CD4-positive, alpha-beta T cell (primary cell): ENCODE results near the gene TOP3B. TPM values are rescaled to one million over a fixed set of nuclear protein-coding genes. Genes with fewer than 3 reads are reported as not detected.
A peak's percentile ranks its signal among the peaks of the same experiment; 100 is the strongest.

Source experiments
- ATAC-seq: fragments of 200-7000 bp; cut with Tn5 transposase; one replicate; pipeline ENCODE4 v1.10.0; 2022; ENCODE audit warnings: mild to moderate bottlenecking; ENCODE audit not compliant: poor library complexity
- CTCF ChIA-PET: fragments of 350-600 bp; sonication (Branson Sonifier 250); formaldehyde crosslinking; loops from one replicate; lab custom pipeline; 2021; ENCODE audit warnings: antibody characterized with exemption, inconsistent platforms; lab: Charles Lee
- POLR2A ChIA-PET: fragments of 350-600 bp; sonication (Branson Sonifier 250); formaldehyde crosslinking; loops from one replicate; lab custom pipeline; 2021; ENCODE audit warnings: antibody characterized with exemption, inconsistent platforms; lab: Charles Lee
- DNase-seq, 14 experiments: peaks; one replicate each; pipeline ENCODE4 v3.0.0-alpha.2; 2013 to 2020; ENCODE audit warnings: mixed read lengths in 2 of 14
- H3K27ac ChIP-seq, 2 donors: one replicate each; pipeline versions ENCODE4 v1.5.1 to v1.7.0; 2013; ENCODE audit warnings: low read length in 2 of 2, low read depth in 1 of 2, mild to moderate bottlenecking in 1 of 2
- H3K27me3 ChIP-seq, 2 experiments: 1 replicate in 1 of 2; 2 replicates in 1 of 2; pipeline versions ENCODE4 v1.6.1 to v1.7.0; 2013; ENCODE audit warnings: low read length in 2 of 2, control low read depth in 1 of 2, mild to moderate bottlenecking in 1 of 2, moderate library complexity in 1 of 2; ENCODE audit not compliant: insufficient read depth in 2 of 2, control insufficient read depth in 1 of 2
- H3K36me3 ChIP-seq: one replicate; pipeline ENCODE4 v1.6.1; 2013; ENCODE audit warnings: low read length, control low read depth; ENCODE audit not compliant: insufficient read depth
- H3K4me1 ChIP-seq: one replicate; pipeline ENCODE4 v1.6.1; 2013; ENCODE audit warnings: low read length, control low read depth; ENCODE audit not compliant: insufficient read depth
- H3K4me3 ChIP-seq: one replicate; pipeline ENCODE4 v1.5.1; 2013; ENCODE audit warnings: mild to moderate bottlenecking, low read length, moderate library complexity
- H3K9me3 ChIP-seq, 2 experiments: 1 replicate in 1 of 2; 2 replicates in 1 of 2; pipeline versions ENCODE4 v1.6.1 to v1.7.0; 2013; ENCODE audit warnings: low read length in 2 of 2, mild to moderate bottlenecking in 2 of 2, control low read depth in 1 of 2, moderate library complexity in 1 of 2; ENCODE audit not compliant: control insufficient read depth in 1 of 2, insufficient read depth in 1 of 2
- H3K27ac Mint-ChIP-seq: one replicate; pipeline ENCODE4 v1.8.0; 2020; ENCODE audit warnings: mixed read lengths
- H3K27me3 Mint-ChIP-seq: one replicate; pipeline ENCODE4 v1.8.0; 2021; ENCODE audit warnings: mixed read lengths
- H3K36me3 Mint-ChIP-seq: one replicate; pipeline ENCODE4 v1.8.0; 2021; ENCODE audit warnings: low read depth, mixed read lengths
- H3K4me1 Mint-ChIP-seq: one replicate; pipeline ENCODE4 v1.8.0; 2021; ENCODE audit warnings: low read depth, mixed read lengths
- H3K4me3 Mint-ChIP-seq: one replicate; pipeline ENCODE4 v1.8.0; 2020; ENCODE audit warnings: mild to moderate bottlenecking, mixed read lengths
- H3K9me3 Mint-ChIP-seq: one replicate; pipeline ENCODE4 v1.8.0; 2020; ENCODE audit warnings: mixed read lengths
- CTCF ChIP-seq: fragments of 200-600 bp; IDR thresholded peaks from one replicate; pipeline ENCODE4 v1.8.0; 2022; ENCODE audit warnings: antibody characterized with exemption, mild to moderate bottlenecking
- intact Hi-C, 2 experiments: fragments of 100-400 bp; cut with DNase I in 1 of 2; cut with micrococcal nuclease in 1 of 2; formaldehyde crosslinking; loops; one replicate each; pipeline versions ENCODE4 v1.15.1 to v1.9.0; 2023 to 2025; cut with DNase I, micrococcal nuclease
- total RNA-seq, 174 experiments: library from RNA in 2 of 174; stranded (reverse) in 2 of 174; gene quantifications; one replicate each; pipeline ENCODE4 v1.2.3 and lab custom pipeline; 2021 to 2026

TOP3B gene
- total RNA-seq, 2 experiments from 2014 or later: 60.2 to 62.8 TPM

- Mint-ChIP-seq H3K27ac (peak overlapping the region; percentile 79), H3K4me3 (peak overlapping the region; percentile 51), H3K9me3 (no peaks in the 10 kb centered on the region), H3K4me1 (peaks cover 37% of the 10 kb centered on the region), H3K36me3 (peaks cover 32% of the 10 kb centered on the region), H3K27me3 (no peaks in the 10 kb centered on the region)
- ChIA-PET POLR2A (interaction anchor here (3.6 kb wide), 1 partner anchor 14 kb away, joined by 26 read pairs; the partner anchor contains the start of gene PPM1F), CTCF (interaction anchor here (0.5 to 8.0 kb wide), 3 partner anchors 12 to 154 kb away, joined by 3 to 117 read pairs (median 4); partner anchors contain the start of gene PPM1F)
- no peak for TF ChIP-seq CTCF
- H3K36me3 ChIP-seq: peaks cover 4% of the 10 kb centered on the region
- no peak for ATAC-seq
- H3K27me3 ChIP-seq: no peaks in the 10 kb centered on the region
- H3K9me3 ChIP-seq: no peaks in the 10 kb centered on the region
- no peak overlapping the region for H3K4me3 ChIP-seq
- peak overlapping the region in 1 of 2 donors; percentile 23 for H3K27ac ChIP-seq
- peak in 2 of 14 experiments; percentile 66 to 70 for DNase-seq
- H3K4me1 ChIP-seq: peaks cover 55% of the 10 kb centered on the region
- intact Hi-C loops: loop anchor here in 1 of 2 experiments (2.0 kb wide), 1 partner anchor 13 kb away; the partner anchor contains the start of gene PPM1F
Observed at GRCh38 chr22:21939461-21939913, 43.1 kb downstream of the TOP3B start.

GRCh38 chr22:21938906-21939305 lies 43.7 kb downstream of the TOP3B start:
- Mint-ChIP-seq H3K4me1 (peaks cover 37% of the 10 kb centered on the region), H3K27me3 (no peaks in the 10 kb centered on the region), H3K36me3 (peaks cover 29% of the 10 kb centered on the region), H3K9me3 (no peaks in the 10 kb centered on the region), H3K4me3 (peak overlapping the region; percentile 78), H3K27ac (peak overlapping the region; percentile 79)
- DNase-seq (no peak), ATAC-seq (no peak)
- Histone ChIP-seq H3K27ac (peak overlapping the region in 1 of 2 donors; percentile 23), H3K9me3 (no peaks in the 10 kb centered on the region), H3K4me1 (peaks cover 55% of the 10 kb centered on the region), H3K4me3 (no peak overlapping the region), H3K36me3 (peaks cover 8% of the 10 kb centered on the region), H3K27me3 (no peaks in the 10 kb centered on the region)
- ChIA-PET POLR2A (interaction anchor here (3.6 kb wide), 1 partner anchor 14 kb away, joined by 26 read pairs; the partner anchor contains the start of gene PPM1F), CTCF (interaction anchor here (0.8 to 8.0 kb wide), 4 partner anchors 9 to 171 kb away, joined by 3 to 117 read pairs (median 5); partner anchors contain the start of genes PPM1F and TOP3B)
- intact Hi-C loops: loop anchor here (1.0 to 2.0 kb wide), 3 partner anchors 13 to 226 kb away; partner anchors contain the start of gene PPM1F (in 2 of the 2)
- TF ChIP-seq CTCF: no peak

GRCh38 chr22:21938071-21938822 lies 44.3 kb downstream of the TOP3B start:
- Histone ChIP-seq H3K9me3 (no peaks in the 10 kb centered on the region), H3K27ac (peak overlapping the region; percentile 42 to 55), H3K27me3 (no peaks in the 10 kb centered on the region), H3K4me1 (peaks cover 55% of the 10 kb centered on the region), H3K36me3 (peaks cover 15% of the 10 kb centered on the region), H3K4me3 (peak overlapping the region; percentile 67)
- TF ChIP-seq CTCF: peak; percentile 99
- no peaks in the 10 kb centered on the region for H3K9me3 Mint-ChIP-seq
- POLR2A ChIA-PET: interaction anchor here (0.9 to 3.6 kb wide), 3 partner anchors 15 to 309 kb away, joined by 3 to 26 read pairs (median 3); partner anchors contain the start of genes PPM1F and YDJC
- H3K4me3 Mint-ChIP-seq: peak overlapping the region; percentile 78
- CTCF ChIA-PET: interaction anchor here (0.6 to 8.0 kb wide), 11 partner anchors 9 to 203 kb away, joined by 3 to 117 read pairs (median 3); partner anchors contain the start of genes PPM1F, TOP3B and YPEL1
- peak; percentile 79 to 95 (median 88) for DNase-seq
- H3K27me3 Mint-ChIP-seq: no peaks in the 10 kb centered on the region
- intact Hi-C loops: loop anchor here (1.0 to 2.0 kb wide), 3 partner anchors 14 to 225 kb away; partner anchors contain the start of gene PPM1F (in 2 of the 2)
- H3K27ac Mint-ChIP-seq: peak overlapping the region; percentile 79
- ATAC-seq: peak; percentile 97
- peaks cover 29% of the 10 kb centered on the region for H3K36me3 Mint-ChIP-seq
- H3K4me1 Mint-ChIP-seq: peaks cover 37% of the 10 kb centered on the region
